Fibroblast of mammary gland (primary cell): Measurements from ENCODE around the gene COPS6.

ENCODE experiments used
- DNase-seq: peaks from one replicate; pipeline ENCODE4 v3.0.0-alpha.2; 2010; ENCODE audit warnings: low read depth
- H3K4me3 ChIP-seq: 2 replicates; pipeline ENCODE4 v1.5.1; 2011; ENCODE audit warnings: low read depth, mild to moderate bottlenecking, low read length, moderate library complexity; ENCODE audit not compliant: control insufficient read depth
- TF ChIP-seq, protein P1 (sequence below): conservative IDR thresholded peaks from 2 replicates; pipeline ENCODE4 v1.5.1; 2011; ENCODE audit warnings: low read depth, low read length, inconsistent platforms; ENCODE audit not compliant: control insufficient read depth, insufficient read depth

The COPS6 gene

DNA sequence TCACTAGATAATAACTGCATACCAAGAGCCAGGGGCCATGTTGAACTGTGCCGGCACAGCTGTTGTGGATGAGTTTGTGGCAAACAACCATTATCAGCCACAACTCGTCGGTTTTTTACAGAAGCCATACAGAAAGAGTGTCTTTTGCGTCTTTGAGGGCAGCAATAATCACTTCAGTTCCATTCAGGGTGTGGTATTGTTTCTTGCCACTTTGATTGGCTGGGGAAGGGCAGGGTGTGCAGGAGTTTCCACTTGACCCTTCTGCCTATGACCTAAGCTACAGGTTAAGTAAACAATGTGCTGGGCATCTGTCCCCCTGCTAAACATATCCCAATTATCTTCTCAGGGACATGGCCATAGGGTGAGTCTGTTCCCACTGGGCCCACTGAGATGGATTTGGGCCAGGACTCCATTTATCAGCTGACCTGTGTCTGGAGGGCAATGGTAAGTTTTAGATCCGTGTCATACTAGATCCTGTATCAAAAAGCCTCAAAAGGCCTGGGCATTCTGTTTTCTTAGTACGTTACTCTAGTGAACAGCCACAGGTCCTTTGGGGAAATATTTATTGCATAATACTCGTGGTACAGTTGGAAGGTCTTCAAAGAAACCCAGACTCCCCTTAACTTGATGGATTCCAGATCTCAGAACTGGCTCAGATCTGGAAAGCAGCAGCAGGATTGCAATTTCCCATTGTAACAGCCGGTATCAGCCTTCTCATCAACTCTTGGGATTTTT, 23.1 kb upstream of the COPS6 start:
- TF ChIP-seq, protein P1, sequence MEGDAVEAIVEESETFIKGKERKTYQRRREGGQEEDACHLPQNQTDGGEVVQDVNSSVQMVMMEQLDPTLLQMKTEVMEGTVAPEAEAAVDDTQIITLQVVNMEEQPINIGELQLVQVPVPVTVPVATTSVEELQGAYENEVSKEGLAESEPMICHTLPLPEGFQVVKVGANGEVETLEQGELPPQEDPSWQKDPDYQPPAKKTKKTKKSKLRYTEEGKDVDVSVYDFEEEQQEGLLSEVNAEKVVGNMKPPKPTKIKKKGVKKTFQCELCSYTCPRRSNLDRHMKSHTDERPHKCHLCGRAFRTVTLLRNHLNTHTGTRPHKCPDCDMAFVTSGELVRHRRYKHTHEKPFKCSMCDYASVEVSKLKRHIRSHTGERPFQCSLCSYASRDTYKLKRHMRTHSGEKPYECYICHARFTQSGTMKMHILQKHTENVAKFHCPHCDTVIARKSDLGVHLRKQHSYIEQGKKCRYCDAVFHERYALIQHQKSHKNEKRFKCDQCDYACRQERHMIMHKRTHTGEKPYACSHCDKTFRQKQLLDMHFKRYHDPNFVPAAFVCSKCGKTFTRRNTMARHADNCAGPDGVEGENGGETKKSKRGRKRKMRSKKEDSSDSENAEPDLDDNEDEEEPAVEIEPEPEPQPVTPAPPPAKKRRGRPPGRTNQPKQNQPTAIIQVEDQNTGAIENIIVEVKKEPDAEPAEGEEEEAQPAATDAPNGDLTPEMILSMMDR: no peak
- no peak overlapping the region for H3K4me3 ChIP-seq
- DNase-seq: peak; percentile 95

DNA sequence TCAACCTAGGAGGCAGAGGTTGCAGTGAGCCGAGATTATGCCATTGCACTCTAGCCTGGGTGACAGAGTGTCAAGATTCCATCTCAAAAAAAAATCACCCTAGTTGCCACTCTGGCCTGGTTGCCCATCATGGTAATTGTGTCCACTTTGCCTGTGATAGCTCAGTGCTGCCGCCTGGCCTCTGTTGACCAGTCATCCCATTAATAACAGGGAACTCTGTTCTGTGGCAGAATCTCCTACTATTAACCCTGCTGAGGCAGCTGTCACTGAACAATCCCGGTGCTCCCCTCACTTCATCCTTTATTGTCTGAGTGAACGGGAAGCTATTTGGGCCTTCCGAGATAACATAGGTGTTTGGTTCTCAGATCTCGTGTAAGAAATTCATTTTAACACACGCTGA, 21.8 kb upstream of the COPS6 start:
- DNase-seq: no peak
- TF ChIP-seq, protein P1: no peak
- H3K4me3 ChIP-seq: no peak overlapping the region

DNA sequence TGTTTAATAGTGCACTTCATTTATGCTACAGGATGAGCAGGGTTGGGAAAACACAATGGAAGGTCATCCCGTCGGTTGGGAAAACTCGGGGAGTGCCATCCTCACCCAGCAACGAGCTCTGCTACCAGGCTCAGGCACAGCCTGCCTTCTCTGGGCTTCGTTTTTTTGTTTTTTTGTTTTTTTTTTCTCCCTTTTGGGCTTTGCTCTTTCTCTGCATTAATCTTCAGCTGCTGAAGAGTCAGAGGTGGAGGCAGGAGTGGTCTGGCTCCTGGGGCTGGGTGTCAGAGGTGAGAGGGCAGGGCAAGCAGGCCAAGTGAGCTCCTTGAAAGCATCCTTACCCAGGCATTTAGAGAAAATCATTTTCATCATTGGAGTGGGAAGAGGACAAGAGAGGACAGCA, 18.8 kb upstream of the COPS6 start:
- no peak overlapping the region for H3K4me3 ChIP-seq
- TF ChIP-seq, protein P1: no peak
- DNase-seq: no peak

DNA sequence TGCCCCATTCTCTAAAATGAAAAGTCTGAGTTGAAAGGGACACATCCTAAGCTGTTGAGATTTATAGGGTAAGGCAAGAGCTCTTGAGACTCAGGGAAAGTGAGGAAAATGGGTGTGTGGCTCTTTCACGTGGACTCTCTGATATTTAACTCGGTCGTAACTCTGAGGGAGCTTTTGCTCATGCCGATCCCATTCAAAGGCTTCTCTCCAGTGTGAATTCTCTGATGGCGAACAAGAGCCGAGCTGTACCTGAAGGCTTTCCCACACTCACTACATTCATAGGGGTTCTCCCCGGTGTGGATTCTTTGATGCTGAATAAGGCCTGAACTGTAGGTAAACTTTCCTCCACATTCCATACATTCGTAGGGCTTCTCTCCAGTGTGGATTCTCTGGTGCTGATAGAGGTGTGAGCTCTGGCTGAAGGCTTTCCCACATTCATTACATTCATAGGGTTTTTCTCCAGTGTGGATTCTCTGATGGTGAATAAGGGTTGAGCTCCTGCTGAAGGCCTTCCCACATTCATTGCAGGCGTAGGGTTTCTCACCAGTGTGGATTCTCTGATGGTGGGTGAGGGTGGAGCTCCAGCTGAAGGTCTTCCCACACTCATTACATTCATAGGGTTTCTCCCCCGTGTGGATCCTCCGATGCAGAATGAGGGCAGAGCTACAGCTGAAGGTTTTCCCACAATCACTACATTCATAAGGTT, 17.6 kb upstream of the COPS6 start:
- no peak for DNase-seq
- H3K4me3 ChIP-seq: no peak overlapping the region
- TF ChIP-seq, protein P1: no peak

DNA sequence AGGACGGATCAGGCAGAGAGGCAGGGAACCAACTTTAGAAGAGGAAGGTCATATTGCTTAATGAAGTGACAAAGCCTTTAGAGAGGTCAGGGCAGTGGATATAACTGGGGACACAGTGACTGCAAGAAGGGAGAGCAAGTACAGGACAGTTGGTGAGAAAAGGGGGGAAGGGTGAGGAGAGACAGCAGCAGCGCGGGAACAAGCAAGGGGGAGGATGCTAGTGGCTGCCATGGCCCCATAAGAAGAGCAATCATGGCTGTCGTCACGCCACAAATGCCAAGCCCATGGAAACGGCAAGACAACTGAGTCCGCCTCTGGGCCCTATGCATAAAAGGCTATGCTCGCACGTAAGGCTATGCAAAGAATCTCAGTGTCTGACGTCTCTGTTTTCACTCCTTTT, 16.3 kb upstream of the COPS6 start:
- DNase-seq: no peak
- TF ChIP-seq, protein P1: no peak
- H3K4me3 ChIP-seq: no peak overlapping the region

DNA sequence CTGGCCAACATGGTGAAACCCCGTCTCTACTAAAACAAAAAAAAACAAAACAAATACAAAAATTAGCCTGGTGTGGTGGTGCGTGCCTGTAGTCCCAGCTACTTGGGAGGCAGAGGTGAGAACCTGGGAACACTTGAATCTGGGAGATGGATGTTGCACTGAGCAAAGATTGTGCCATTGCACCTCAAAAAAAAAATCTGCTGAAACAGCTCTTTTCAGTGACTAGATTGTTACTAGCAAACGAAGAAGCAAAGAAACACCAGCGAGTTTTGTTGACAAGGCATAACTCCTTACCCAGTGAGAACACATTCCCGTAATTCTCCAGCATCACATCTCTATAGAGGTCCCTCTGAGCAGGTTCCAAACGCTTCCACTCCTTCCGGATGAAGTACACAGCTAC, 13.9 kb upstream of the COPS6 start:
- TF ChIP-seq, protein P1: no peak
- no peak overlapping the region for H3K4me3 ChIP-seq
- no peak for DNase-seq
